Measurements from ENCODE around the gene HSF4.
A peak's percentile ranks its signal among the peaks of the same experiment; 100 is the strongest.

Gene HSF4

GRCh38 chr16:67150833-67151396 is 13.6 kb upstream of the HSF4 start, which contains the start of gene B3GNT9:
Gene B3GNT9, minus strand, starts transcription at chr16:67150998. Its CDS starts 513 bp downstream, at chr16:67150485.
- DNase-seq: no peak

DNA sequence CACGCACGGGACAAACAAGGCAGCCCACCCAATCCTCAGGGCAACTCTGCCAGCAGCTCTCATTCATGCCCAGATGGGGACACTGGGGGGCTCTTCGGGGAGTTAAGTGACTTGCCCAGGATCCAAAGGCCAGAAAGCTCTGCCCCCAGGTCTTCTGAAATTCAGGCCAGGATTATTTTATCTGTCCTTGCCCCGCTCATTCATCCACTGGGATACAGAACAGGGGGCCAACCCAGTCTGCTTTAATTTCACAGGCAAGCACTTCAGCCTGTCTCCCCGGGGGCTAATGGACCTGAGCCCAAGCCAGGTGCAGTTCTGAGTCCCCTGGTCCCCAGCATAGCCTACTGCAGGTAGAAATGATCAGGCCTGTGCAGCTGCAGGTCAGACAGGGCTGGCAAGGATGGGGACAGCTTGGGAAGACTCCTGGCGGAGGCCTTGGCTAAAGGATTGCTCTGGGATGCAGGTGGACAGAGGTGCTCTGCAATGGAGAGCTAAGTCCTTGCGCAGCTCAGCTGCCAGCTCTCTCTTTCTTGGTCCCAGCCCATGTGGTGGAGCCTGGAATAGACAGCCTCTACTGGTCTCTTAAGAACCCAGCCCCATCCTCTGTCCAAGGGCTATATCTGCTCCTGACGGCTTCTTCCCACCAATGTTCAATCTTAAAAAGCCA is 13.0 kb upstream of the HSF4 start:
- no peak for DNase-seq

- no peak for DNase-seq
These were observed 9.8 kb upstream of the HSF4 start for GRCh38 chr16:67154578-67155294.

DNA sequence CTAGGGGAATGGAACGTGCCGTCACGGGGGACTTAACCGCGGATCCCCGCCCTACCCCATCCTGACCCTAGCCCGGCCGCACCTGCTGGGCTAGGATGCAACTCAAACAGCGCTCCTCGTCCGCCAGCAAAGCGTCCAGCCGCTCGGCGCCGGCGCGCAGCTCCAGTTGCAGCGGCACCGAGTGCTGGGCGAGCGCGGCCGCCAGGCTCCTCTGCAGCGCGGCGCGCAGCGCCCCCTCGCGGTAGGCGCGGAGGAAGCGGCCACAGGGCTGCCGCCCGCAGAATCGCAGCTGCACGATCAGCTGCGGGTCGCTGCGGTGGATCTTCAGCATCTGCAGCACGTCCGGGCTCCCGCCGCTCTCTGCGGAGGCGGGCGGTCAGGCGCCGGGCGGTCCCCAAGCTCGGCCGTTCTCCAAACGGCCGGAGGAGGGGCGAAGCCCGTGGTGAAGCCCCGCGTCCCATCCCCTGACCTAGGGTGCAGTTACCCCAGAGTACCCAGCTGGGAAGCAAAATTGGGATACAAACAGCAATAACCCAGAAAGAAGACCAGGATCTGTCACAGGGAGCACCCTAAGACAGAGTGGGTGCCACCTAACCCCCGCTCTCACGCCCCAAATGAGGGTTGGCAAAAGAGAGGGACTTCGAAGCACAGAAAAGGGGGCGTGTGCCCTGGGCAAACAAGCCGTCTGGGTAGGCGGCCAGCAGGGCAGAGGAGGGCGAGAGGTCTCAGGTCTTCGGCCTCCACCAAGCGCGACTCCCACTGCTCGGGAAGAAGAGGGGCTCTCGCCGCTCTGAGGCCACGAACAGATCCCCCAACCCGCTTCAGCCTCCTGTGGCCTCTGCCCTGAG is 9.0 kb upstream of the HSF4 start:
- no peak for DNase-seq

DNA sequence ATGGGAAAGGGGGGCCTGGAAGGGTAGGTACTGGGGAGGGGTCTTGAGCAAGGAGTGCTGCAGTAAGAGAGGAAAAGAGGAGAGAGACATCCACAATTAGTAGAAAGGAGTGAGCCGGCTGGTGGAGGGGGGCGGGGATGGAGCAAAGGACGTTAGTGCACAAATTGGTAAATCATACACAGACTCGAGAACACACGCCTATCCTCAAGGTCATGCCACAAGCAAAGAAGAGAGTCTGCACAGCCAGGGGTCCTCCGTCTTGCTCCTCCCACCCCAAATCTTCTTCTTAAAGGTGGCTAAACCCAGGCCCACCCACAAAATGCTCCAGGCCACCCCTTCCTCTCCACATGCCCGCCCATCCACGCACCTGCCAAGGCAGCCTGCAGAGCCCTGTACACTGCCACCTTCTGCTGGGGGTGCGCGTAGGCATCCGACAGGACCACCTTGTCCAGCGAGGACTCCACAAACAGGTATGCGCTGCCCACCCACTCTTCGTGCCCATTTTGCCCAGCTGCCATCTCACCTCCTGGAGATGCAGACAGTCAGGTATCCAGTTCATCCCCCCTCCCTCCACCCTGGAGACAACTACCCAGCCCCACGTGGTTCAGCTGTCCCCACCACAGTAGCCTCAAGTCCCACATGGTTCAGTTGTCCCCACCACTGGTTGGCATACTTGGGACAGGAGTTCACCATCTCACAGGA is 8.3 kb upstream of the HSF4 start:
- no peak for DNase-seq

DNA sequence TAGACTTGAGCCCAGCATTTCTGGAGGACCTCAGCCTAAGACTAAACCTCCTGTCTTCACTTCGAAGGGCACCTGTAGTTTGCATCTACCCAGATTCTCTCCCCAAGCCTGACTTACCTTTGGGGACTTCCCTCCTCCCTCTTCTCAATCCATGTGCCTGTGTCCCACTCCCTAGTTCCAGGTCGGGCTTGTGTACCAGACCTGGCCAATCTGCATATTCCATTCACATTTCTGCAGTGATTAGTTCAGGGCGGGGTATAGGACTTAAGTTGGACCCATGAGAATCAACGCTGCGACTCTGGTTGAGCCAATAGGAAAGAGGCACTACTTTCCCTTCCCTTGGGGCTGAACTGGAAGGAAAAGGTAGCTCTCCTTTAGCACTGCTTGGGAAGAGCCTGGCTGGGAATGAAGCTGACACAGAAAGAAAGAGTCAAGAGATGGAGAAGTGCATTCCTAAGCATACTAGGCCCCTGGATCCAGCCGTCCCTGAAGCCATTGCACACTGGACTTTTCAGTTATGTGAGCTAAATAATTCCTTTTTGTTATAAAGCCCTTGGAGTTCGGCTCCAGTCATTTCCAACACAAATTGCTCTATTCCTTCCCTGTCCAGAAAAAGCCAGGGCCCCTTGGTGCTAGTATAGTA is 7.3 kb upstream of the HSF4 start:
- DNase-seq: no peak

GRCh38 chr16:67157892-67158635 is 6.5 kb upstream of the HSF4 start:
- no peak for DNase-seq

- no peak for DNase-seq
These were observed 5.6 kb upstream of the HSF4 start for GRCh38 chr16:67158637-67159600.

- peak in 1 of 2 experiments; percentile 27 for DNase-seq
These were observed 2.9 kb upstream of the HSF4 start for GRCh38 chr16:67161595-67162058.

DNA sequence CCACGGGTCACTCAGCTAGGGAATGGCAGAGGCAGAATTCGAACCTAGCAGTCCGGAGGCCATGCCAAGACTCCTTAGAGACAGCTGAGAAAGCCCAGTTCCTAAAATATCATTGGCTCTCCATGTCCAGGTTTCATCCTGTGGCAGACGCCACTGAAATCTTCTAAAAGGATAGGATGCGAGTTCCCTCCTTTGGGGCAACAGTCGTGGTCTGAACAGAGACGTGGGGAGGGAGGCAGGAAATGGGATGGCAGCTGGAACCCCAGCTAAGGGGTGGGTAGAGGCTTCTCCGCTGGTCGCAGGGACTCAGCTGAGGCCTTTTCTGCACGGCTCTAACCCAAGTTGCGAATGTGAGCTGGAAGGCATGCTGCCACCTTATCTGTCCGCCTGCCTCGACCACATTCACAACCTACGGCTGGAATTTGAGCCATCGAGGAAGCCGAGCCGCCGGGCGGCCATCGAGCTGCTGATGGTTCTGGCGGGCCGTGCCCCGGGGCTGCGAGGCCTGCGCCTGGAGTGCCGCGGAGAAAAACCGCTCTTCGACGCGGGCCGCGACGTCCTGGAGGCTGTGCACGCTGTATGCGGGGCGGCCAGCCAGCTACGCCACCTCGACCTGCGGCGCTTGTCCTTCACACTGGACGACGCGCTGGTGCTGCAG is 1.9 kb upstream of the HSF4 start:
- DNase-seq: no peak

DNA sequence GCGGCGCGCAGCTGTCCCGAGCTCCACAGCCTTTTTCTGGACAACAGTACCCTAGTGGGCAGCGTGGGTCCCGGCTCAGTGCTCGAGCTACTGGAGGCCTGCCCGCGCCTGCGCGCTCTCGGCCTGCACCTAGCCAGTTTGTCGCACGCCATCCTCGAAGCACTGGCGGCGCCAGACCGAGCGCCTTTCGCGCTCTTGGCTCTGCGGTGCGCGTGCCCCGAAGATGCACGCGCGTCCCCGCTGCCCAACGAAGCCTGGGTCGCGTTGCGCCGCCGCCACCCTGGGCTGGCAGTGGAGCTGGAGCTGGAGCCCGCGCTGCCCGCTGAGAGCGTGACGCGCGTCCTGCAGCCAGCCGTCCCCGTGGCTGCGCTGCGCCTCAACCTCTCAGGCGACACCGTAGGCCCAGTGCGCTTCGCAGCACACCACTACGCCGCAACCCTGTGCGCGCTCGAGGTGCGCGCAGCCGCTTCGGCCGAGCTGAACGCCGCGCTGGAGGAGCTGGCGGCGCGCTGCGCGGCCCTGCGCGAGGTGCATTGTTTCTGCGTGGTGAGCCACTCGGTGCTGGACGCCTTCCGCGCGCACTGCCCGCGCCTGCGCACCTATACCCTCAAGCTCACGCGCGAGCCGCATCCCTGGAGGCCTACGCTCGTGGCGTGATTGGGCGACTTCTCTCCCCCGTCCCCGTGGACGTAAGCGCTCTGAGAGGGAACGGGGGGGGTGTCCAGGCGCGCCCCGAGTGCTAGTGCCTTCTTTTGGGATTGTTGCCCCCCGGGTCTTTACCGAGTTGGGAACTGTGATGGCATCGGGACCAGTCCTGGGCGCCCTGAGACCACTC is 1.2 kb upstream of the HSF4 start:
- DNase-seq: peak in 1 of 2 experiments; percentile 48

DNA sequence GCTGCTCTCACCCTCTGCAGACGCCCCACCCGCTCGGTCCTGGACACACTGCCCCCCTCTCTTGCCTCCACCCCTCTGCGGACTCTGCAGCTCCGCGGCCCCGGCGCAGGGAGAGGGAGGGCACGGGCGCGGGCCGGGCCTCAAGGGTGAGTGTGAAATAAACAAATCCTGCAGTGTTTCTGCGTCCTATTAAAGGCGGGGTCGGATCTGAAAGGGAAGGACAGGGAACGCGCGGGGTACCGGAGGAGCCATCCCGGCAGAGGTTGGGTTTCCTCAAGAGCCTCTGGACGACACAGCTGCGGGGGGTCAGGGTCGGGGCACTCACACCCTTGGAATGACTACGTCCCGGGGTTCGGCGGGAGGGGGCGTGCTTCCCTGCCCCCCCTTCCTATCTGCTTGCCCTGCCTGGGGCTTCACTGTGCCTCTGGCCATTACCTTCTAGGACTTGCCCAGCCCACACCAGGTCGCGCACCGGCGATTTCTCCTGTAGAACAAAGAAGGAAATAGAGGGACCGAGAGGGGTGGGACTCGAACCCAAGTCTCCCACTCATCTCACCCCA is 466 bp upstream of the HSF4 start:
- DNase-seq: no peak

- no peak for DNase-seq
These were observed 855 bp downstream of the HSF4 start for GRCh38 chr16:67165121-67166078.

DNA sequence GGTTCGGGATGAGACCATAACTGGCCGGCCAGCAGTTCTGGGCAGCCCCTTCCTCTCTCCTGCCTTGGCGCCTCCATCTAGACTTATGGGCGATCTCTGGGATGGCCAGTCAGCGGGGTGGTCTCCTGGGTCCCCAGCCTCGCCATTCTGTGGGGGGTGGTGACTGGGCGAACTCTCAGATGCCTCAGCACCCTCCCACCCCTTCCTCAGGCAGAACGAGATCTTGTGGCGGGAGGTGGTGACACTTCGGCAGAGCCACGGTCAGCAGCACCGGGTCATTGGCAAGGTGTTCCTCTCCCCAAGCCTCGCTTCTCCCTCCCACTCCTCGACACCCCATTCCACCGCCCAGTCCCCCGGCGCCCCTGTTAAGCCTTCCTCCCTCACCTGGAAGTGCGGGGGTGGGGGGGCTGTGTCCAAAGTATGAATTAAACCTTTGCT is 1.6 kb downstream of the HSF4 start:
- DNase-seq: no peak

- no peak for DNase-seq
These were observed 2.1 kb downstream of the HSF4 start for GRCh38 chr16:67166598-67167168.

DNA sequence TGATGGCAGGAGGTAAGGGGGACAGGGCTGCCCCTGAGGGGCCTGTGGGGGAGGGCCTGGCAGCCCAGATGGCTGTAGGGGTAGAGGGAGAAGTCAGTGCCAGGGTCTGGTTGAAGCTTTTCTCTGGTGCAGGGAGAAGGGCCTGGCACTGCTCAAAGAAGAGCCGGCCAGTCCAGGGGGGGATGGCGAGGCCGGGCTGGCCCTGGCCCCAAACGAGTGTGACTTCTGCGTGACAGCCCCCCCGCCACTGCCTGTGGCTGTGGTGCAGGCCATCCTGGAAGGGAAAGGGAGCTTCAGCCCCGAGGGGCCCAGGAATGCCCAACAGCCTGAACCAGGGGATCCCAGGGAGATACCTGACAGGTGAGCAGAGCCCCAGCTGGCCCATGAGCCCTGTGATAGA is 3.0 kb downstream of the HSF4 start:
- no peak for DNase-seq
